Left kidney (tissue), 1 donor: Measurements from ENCODE around the gene HOOK1. TPM values are rescaled to one million over a fixed set of nuclear protein-coding genes. Genes with fewer than 3 reads are reported as not detected.

ENCODE experiments used
- polyA plus RNA-seq: library from polyadenylated mRNA; unstranded; fragments of 120-200 nt; gene quantifications from one replicate; pipeline ENCODE4 v1.2.1, GENCODE V29; 2013; ENCODE audit not compliant: insufficient read length

Gene HOOK1
- polyA plus RNA-seq, 1 donor: 83.2 TPM

Other genes starting within 250 kb of the HOOK1 start
- 1.4 TPM for gene CYP2J2, start 111.8 kb downstream of the HOOK1 start, polyA plus RNA-seq